ELR (cell line): ENCODE results near the gene SORCS2.

Experiments
- DNase-seq: peaks from one replicate; pipeline ENCODE4 v3.0.0-alpha.2; 2015; ENCODE audit warnings: low read depth

Gene SORCS2

DNA sequence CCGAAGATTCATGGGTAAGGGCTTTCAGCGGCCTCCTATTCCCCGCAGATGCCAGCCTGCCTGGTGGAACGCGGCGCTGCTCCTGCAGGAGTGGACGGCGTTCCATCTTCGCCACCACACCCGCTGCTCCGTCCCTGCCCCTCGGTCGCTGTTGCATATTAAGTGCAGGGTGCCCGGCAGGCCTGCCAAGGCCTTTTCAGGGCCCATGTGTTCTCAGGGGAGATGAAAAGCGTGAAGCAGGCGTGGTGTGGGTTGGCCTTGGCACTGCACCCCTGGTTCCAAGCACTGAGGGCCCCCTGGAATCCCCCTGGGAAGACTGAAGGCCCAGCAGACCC lies 52.0 kb downstream of the SORCS2 start:
- DNase-seq: no peak

DNA sequence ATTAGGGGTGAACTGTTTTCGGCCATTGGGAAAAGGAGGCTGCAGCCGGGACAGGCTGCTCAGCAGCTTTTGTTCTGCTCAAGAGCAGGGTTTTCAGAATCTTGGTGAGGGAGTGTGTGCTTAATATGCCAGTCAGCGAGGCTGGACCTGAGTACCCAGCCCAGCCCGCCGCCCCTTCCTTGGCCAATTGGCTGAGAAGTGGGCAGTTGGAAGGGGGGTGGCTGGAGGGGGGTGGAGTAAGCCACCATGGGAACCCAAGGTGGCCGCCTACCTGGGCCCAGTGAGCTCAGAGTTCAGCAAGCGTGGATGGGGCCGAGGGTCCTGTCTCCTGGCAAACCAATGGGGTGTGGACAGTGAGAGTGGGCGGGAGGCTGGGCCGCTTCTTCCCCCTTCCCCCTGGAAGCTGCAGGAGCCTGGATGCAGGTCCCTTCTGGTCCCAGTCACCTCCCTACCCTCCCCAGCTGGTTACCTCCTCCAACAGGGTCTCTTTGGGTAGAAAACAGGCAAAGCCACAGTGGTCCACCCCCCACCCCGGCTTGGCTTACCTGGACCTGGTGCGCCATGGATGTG lies 52.5 kb downstream of the SORCS2 start:
- no peak for DNase-seq

DNA sequence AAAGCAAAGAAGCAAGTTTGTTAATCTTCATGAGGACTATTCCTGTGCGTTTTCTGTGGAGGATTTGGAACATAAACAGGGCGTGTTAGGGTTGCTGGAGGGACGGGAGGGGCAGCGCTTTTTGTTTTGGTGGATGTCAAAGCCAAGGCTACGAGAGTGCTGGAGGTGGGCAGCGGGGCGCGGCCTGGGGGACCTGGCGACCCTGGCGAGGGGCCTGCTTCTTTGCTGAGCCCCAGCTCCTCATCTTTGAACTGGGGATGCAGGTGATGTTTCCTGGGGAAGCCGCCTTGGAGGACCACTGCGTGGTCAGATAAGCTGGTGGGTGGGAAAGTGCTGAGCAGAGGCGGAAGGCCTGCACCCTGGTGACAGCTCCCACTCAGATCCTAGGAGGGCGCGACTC lies 55.2 kb downstream of the SORCS2 start:
- DNase-seq: no peak

DNA sequence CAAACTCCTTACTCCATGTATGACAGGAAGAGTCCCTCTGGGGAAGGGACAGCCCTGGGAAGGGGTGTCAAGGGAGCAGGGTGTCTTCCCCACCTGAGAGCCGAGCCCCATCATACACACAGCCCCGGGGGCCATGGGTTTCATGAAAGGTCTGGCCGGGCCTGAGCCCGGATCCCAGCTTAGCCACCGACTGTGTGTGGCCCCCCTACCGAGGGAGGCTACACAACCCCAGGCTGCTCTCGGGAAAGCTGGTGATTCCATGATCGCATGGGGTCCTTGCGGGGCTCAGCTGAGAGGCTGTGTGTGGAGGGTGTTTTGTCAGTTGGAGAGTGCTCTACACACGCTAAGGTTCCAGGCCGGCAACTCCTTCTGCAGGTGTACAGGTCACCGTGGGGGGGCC lies 55.6 kb downstream of the SORCS2 start:
- DNase-seq: no peak

DNA sequence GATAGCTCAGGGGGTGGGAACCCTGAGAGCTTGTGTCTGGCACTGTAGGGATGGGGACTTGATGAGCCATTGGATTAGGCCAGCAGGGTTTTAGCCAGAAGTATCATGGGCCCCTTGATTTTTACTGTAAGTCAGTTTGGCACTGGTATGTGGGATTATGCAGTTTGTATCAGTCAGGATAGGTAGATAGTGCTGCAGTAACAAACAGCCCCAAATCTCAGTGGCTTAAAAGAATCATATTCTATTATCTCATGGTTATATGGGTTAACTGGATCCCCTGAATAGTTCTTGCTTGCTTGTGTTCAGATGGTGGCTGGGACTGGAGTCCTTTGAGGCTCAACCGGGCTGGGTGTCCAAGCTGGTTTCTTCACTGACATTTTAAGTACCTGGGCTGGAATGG lies 56.5 kb downstream of the SORCS2 start:
- no peak for DNase-seq

DNA sequence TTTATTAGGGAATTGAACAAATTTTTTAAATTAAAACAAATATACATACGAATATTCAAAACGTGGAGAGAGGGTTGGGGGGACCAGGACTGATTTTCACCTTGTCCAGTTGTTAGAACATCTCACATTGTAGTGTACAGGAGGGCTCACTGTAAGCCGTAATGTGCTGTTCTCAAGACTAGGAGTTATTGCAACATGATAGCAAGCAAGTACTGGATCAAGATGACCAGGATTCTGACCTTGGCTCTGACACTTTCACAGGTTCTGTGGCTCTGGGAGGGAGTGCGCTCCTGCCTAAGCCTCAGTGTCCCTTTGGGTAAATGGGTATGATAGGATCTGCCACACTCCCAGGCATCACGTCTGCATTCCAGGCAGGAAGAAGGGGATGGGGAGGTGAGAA lies 59.0 kb downstream of the SORCS2 start:
- DNase-seq: no peak

DNA sequence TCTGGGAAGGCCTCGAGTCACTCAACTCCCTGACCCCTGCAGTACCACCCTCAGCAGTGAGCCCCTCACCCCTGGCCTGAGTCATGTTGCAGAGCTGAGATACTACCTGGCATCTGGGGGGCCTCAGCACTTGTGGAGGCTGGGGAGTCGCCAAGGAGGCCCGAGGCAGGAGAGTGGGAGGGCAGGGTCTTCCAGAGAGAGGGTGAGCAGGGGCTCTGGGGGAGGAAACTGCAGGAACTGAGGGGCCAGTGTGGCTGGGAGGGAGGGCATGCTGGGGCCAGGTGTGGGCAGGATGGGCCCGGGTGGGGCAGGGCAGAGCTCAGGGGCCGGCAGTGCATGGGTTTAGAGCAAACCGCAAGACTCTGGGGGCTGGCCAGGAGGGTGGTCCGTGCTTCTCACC lies 59.7 kb downstream of the SORCS2 start:
- DNase-seq: no peak

DNA sequence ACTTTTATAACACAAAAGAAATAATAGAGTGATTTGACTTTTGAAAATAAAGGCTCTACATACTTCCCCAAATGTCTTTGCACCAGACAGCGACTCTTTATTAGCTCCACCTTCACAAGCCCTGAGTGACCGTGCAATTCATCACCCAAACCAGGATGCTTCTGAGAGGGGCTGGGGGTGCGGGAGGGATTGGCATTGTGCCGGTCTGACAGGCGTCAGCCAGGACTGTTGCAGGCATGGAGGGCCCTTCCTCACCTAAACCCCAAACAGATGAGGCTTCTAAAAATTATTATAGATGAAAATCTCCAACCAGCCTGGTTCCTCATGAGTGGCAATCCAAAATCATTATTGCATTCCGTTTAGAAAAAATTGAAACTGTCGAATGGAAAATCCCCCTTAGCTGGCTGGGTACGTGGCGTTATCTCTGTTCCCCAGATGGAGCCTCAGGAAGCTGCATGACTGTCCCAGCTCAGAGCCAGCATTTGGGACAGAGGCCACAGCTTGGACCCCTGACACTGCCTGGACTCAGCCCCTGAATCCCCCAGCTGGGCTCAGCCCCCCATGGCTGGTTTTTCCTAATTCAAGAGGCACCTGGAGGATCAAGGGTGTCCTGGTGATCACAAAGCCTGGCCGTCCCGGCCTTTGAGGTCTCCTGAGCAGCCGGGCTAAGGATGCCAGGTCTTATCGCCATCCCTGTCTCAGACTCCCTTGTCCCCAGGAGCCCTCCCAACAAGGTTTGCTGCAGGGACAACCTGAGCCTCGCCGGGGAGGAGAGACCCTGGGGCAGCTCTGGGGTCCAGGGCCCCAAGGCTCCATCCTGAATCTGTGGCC lies 60.4 kb downstream of the SORCS2 start:
- no peak for DNase-seq

DNA sequence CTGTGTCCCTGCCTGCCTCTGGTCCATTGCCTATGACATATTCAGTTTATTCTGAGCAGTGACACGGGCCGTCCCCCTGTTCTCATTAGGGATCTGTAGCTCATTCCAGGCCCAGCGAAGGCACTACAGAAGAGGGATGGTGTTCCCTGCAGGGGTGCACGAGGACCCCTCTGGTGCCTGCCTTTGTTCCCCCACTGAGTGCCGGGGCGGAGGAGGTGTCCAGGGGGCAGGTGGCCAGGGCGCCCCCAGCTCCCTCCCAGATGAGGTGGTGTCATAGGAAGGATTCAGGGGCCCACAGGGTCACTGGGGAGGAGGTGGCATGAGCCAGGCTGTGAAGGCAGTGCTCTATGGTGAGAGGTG lies 61.0 kb downstream of the SORCS2 start:
- DNase-seq: no peak

DNA sequence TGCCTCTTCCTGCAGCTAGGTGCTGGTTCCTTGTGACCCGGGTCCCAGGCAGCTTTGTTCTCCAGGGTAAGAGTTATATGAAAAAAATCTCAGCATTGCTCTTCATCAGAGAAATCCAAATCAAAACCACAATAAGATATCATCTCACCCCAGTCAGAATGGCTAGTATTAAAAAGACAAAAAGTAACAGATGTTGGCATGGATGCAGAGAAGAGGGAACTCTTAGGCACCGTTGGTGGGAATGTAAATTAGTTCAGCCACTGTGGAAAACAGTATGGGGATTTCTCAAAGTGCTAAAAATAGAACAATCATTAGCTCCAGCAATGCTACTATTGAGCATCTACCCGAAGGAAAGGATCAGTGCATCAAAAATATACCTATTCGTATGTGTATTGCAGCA lies 61.5 kb downstream of the SORCS2 start:
- no peak for DNase-seq

DNA sequence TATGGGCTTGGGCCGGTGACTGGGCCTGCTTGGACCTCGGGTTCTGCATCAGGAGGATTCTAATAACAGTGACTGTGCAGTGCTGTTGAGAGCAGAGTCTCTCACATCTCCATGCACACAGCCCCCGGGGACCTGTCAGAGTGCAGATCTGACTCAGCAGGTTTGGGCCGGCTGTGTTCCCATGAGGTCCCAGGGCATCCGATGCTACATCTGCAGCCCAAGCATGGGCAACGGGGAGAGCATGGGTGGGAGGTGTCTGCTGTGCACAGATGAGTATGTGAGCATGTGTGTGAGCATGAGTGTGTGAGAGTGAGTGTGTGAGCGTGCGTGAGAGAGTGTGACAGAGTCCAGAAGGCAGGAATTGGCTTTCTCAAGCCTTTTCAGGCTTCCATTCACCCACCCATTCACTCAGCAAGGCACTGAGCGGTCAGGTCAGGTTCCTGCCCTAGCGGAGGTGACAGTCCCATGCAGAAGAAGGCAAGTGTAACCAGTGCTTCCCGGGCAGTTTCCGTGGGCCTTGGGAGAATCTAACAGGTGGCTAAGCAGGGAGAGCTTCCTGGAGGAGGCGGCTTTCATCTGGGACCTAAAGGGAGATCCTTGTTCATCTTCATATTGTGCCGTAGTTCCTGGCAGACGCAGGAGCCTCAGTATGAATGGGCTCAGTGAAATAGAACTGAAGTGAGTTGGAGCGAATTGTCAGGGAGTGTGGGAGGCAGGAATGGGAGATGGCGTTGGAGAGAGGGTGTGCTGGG lies 62.6 kb downstream of the SORCS2 start:
- DNase-seq: no peak

DNA sequence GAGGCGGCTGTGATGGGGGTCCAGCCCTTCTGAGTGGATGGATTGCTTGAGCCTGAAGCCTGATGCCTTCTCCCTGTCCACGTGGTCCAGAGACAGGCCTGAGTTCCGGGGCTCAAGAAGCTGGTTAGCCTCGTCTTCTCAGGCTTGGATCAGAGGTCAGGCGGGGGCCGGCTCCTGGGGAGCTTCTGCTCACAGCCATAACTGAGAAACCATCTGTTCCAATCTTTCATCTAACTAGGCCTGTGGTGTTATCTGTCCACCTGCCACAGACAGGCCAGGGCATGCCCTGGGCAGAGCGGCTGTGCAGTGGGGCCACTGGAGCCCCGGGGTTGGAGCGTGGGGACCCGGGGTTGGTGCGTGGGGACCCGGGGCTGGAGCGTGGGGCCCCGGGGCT lies 63.1 kb downstream of the SORCS2 start:
- DNase-seq: no peak

DNA sequence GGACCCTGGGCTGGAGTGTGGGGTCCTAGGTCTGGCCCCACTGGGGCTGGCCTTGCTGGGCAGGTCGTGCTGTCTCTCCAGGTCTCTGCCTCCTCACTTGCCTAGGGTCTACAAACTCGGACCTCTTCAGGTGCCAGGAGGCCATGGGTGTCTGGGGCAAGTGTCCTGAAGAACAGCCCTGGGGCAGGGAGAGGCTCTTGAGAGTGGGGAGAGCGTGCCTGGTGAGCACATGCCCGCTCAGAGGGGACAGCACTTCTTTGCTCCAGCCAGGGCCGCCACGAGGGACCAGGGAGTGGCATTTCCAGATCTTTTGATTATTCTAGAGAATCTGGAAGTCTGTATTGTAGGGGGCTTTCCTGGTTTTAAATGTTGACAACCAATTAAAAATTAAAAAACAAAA lies 63.7 kb downstream of the SORCS2 start:
- no peak for DNase-seq

DNA sequence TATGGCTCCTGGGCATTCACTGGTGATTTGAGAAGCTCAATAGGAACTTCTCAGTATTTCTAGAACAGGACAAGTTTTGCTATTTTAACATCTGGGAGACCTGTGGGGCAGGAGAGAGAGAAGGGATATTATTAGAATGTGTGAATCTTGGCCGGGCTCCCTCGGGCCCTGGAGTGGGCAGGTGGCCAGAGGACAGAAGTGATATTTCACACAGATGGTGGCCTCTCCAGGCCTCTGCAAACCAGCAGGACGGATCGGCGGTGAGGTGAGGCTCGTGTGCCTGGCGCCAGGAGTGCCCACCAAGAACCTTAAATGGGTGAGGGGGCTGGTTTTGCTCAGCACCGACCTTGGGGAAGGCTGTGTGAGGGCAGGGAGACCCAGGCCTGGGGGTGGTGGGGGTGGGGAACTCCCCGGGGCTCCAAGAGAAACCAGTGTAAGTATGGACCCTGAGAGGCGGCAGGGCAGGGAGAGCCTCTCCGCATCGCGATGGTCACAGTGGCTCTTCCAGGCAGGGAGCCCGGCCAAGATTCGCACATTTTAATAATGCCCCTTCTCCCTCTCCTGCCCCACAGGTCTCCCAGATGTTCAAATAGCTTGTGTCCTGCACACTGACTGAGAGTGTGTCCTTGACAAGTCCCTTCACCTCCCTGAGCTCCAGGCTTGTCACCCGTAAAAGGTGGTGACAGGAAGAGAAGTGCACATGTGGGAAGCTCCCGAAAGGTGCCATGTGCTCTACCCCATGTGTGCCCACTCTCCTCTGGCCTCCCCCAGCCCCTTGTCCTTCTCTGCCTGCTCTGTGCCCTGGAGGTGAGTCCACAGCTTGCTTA lies 64.9 kb downstream of the SORCS2 start:
- no peak for DNase-seq

DNA sequence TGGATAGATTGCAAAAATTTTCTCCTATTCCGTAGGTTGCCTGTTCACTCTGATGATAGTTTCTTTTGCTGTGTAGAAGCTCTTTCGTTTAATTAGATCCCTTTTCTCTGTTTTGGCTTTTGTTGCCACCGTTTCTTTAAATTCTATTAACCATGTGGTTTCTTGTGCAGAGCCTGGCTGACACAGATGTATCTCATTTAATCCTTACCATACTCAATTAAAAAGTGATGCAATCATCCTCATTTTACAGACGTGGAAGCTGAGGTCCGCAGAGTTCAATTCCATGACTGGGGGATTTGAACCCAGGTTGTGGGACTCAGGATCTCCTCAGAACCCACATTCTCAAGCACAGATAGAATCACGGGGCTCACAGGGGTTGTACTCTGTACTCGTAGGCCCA lies 66.7 kb downstream of the SORCS2 start:
- DNase-seq: no peak

DNA sequence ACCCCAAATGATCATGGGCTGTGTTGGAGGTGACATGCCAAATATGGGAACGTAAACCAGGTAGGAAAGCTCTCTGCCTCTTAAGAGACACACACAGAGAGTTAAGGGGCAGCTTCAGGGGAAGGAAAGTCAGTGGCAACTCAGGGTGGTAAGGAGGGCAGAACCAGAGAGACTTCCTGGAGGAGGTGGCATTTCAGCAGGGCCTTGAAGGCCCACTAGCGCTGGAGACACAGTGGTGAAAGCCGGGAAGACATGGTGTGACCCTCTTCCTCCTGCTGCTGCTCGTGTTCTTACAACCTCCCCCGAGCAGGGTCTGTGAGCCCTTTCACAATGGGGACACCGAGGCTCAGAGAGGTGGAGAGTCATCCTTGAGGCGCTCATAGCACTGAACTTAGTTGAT lies 68.2 kb downstream of the SORCS2 start:
- DNase-seq: no peak

DNA sequence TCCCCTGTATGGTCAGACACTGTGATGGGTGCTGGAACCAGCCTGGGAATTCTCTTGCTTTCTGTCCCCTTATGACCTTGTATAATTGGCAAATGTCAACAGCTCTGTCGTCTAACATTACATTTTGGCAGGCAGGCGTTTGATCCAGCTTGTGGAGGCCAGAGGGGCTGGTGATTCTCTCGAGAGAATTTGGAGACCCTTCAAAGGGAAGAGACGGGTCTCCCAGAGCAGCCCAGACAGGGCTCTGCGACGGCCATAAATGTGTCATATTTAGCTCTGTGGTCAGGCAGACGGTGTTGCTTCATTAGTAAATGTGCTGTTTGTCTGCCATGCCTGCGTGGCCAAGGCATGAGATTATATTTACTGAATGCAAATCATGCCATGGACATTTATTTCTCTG lies 68.7 kb downstream of the SORCS2 start:
- no peak for DNase-seq

DNA sequence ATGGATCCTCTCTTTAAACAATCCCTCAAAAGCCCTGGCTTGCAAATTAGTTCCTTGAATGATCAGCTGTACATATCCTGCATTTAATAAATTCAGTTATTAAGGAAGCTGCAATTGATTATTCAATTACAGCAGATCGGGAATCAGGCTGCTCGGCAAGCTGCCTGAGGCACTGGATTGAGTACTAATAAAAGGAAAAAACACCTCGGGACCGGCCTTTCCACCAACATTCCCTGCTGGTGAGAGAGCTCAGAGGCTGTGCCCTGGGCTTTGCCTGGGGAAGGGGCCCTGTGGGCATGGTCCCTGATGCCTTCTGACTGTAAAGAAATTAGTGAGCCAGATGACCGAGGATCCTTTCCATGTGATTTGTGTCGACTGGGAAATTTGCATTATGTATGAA lies 69.2 kb downstream of the SORCS2 start:
- DNase-seq: no peak

DNA sequence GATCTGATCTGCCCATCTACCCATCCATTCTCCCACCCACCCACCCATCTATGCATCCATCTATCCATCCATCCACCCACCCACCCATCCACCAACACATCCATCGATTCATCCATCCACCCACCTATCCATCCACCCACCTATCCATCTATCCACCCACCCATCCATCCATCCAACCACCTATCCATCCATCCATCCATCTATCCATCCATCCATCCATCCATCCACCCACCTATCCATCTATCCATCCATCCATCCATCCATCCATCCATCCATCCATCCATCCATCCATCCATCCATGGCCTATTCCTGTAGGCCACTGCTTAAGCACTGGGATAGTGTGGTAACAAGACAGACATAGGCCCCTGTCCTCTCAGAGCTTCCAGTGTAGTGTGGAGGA lies 69.8 kb downstream of the SORCS2 start:
- DNase-seq: no peak

DNA sequence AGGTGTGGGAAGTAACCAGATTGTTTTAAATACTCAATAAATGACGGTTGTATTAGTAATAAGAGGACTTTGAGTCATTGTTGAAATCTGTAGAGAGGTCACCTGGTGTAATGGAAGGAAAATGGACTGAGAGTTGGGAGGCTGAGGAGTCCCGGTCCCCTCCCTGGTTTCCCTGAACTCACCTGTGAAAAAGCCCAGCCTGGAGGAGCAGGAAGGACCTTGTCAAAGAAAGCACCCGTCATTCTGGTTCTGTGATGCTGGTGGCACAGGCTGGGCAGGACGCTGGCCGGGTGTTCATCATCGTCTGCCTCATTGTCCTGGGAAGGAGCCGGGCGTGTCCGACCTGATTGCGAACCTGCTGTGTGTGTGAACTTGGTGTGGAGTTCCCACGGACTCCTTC lies 70.8 kb downstream of the SORCS2 start:
- DNase-seq: peak; percentile 52

DNA sequence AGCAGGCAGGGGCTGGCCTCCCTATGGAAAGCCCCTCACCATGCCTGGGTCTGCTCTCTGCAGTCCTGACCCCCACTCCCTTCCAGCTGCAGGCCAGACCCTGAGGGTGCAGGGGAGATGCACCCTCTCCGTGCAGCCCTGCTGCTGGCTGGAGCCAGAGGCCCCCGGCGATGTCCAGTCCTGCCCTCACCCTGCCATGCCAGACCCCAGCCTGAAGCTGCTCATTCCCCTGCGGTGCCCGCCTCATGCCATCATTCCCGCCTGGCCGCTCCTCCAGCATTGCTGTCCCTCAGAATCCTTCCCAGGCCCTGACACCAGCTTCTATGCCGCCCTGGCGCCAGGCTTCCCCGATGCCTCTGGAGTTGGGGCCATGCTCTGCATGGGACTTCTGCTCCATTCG lies 72.4 kb downstream of the SORCS2 start:
- no peak for DNase-seq

DNA sequence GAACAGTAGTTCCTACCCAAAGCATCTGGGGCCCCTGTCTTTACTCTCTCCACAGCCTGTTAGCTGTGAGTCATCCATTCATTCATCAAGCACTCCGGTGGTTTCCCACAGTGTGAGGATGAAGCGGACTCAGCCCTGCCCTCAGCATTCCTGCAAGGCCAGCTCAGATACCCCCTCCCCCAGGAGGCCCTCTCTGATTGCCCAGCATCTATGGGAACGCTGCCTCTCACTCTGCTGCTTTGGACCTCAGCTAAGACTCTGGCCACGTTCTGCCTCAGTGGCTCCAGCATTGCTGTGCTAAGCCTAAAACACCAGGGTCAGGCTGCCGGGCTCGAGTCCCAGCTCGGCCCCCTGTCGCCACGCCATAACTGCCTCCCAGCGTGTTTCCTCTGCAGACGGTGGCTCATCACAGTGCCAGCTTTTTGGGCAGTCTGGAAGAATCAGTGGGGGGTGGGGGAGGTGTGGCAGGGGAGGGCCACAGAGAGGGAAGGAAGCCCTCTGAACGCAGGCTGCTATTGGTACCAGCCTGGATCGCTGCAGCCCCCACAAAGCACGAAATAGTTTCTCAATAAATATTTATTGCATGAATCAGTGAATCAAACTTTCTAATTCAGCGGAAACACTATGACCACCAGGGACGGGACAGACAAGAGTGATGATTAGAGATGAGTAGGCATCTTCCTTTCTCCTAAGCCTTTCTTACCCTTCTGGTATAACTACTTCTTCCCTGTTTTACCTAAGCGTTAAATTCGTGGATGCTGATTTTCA lies 74.4 kb downstream of the SORCS2 start:
- peak; percentile 98 for DNase-seq
